ENCODE data around the gene TAGLN2.
A peak's percentile ranks its signal among the peaks of the same experiment; 100 is the strongest.

TAGLN2 gene

DNA sequence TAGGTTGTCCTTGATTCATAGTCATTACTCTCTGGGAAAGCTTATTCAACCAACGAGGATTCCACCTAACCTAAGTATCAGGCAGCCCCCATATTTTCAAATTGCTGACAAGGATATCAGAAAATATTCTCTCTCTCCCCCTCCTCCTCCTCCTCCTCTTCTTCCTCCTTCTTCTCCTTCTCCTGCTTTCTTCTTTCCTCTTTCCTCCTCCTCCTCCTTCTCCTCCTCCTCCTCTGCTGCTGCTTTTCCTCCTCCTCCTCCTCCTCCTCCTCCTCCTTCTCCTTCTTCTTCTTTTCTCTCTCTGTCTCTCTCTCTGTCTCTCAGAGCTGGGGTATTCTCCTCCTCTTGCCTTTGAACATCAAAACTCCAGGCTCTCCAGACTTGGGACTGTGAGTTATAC, 22.6 kb upstream of the TAGLN2 start:
- no peak for DNase-seq

DNA sequence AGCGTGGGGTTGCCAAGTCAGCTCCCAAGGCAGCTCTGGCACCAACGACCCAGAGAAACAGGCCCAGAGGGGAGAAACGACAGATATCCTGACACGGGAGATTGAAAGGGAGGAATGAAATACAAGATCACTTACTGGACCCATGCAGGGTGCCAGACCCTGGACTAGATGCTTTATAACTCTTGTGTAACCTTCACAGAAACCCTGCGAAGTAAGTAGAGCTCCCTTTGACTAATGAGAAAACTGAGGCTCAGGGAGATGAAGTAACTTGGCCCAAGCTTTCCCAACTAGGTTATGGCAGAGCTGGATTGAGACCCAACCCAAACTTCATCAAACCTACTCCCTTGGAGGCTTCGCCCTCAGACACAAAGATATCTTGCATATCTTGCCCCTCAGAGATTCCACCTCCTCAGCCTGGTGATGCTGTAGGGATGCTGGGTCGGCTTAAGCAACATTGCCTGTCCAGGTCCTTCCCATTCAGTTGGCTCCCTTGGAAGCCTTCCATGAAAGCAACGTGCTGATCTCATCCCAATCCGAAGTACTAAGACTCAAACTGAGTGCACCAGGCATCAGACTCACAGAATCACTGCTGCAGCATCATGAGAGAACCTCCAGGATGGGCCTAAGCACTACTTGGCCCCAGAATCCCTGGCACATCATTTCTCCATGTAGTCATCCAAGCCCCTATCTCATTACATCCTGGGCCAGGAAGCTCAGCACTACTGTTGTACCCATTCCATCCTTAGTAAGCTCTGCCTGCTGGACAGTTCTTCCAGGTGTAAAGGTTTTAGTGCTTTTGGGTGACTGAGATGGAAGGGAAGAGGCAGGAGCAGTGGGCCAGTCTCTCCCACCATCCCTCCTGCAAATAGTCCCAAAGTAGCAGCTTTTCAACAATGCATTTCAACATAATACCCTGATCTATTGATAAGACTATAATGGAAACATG, 21.2 kb upstream of the TAGLN2 start:
- DNase-seq = no peak

DNA sequence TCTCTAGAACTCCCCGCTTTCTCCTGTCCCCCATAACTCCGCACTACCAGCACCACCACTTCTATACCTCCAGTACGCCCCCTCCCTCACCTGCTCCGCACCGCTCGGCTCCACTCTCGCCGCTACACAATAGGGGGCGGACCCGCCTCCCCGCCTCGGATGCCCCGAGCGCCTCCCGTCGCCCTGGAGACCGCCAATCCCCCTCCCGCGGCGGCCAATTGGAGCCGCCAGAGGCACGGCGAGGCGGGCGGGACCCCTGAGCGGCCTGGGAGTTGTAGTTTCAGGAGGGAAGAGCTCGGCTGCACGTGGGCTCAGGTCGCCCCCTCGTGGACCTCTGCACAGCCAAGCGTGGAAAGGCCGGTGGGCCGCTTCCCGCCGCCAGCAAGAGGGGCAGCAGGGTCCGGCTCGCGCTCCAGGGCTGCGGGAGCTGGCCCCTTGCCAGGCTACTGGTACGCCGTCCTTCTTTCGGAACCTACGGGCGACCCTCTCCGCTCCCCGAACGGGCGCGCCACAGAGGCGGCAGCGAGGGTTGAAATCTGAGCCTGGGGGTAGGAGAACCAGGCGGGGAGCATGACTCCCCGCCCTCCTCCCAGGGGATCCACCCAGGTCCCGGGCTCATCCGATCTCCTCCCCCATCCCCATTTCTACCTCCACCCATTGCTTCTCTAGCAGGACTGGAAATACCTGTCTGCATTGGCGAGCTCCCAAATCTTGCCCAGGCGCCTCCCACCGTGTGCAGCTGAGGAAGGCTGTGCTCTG, 20.4 kb upstream of the TAGLN2 start, which contains the start of gene IGSF9:
TSS of gene IGSF9 (minus strand) at position 131 of the 759 bp plus-strand sequence. CDS start 2,159 bp downstream, outside the sequence.
- peak; percentile 92 for DNase-seq

DNA sequence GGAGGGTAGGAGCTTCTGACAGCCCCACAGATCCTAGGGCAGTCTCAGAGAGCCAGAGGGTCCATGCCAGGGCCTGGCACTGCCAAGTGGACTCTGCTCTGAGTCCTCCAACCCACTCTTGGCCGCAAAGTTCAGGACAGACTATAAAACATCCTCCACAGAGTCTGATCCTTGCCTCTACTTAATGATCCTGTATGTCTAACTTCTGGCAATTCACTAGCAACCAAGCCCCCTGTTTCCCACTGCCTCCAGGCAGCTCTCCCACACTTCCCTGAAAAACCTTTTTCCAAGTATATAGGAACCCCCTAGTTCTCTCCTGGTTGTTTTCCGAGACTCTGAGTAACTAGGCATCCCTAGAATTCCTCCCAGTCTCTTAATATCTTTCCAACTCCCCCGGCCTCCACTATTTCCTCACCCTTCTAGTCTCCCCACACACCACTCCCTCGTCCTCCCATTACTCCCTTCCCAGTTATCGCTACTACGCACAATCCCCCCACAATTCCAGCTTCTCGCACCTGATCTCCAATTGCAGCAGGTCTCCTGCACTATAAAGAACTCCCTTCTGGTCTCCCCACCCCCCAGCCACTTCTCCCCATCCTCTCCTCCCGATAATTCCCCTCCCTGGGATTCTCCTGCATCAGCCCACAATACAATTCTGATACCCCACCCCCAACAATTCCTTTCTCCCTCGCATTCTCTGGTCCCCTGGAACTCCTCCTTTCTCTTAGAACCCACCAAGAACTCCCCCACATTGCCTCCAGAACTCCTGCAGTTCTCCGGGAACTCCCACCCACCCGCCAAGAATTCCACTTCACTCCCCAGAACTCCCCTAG, 19.5 kb upstream of the TAGLN2 start:
- no peak for DNase-seq

DNA sequence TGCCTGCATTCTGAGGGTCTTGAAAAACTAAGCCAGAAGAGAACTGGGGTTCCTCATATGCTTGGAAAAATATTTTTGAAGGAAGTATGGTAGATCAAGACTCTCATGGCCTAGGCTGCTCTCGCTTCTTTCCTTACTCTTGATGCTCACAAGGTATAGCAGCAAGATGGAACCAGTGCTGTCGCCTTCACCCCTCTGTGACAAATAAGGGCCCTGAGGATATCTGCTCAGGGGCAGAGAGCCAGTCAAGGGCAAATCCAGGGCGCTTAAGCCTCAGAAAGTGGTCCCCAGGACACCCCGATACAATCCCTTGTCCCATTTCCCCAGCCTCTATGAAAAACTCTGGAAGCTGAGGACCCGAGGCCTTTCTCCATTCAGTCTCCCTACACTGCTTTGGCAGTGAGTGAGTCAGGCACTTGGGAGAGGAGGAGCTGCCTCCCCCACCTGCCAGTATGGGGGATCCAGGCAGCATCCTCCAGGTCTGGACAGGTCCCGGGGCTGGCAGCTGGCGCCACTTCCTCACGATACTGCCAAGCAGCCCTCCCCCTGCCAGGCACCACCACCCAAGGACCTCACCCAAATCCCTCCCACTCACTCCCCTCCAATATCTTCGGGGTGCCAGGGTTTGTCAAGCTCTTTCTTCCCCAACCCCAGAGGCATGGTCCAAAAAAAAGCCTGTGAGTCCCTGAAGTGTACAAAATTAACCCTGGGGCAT, 18.8 kb upstream of the TAGLN2 start:
- no peak for DNase-seq

DNA sequence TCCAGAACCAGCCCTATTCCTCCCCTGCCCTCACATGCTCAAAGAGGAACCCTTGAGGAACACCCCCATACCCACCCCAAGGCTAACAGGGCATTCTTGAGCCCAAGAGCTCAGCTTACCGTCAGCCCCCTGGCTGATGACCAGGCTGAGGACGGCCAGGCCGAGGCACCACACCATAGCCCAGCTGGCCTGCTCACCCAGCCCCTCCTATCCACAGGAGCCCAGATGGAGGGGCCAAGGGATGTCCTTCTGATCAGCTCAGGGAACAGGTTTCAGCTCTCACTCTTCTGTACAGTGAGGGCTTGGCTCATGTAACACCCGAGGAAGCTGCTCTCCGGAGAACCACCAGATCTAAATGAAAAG, 18.0 kb upstream of the TAGLN2 start:
- DNase-seq = no peak

DNA sequence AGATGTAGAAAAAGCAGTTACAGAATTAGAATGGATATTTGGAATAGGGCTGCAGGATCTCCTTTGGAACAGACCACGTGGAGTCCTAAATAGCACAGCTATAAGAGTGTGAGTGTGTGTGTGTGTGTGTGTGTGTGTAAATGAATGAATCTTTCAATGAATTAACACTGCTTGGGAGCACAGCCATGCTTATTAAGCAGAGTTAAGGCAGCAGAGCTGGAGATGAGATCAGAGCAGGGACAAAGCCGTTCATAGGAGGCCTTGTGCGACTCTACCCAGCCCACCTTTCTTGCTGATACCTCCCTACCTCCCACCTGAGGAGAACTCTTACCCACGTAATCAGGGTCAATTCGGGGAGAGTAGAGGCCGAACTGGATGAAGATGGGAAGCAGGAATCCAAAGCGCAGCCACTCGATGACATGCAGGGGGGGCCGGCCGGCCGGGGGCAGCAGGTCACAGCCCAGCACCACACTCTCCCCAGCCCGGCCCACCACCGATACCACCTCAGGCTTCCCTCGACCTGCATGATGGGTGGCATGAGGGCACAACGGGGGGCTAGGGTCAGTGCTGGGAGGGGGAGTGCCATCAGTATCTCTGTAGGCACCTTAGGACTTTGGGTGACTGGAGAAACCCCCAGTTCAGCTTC, 17.4 kb upstream of the TAGLN2 start:
- no peak for DNase-seq

DNA sequence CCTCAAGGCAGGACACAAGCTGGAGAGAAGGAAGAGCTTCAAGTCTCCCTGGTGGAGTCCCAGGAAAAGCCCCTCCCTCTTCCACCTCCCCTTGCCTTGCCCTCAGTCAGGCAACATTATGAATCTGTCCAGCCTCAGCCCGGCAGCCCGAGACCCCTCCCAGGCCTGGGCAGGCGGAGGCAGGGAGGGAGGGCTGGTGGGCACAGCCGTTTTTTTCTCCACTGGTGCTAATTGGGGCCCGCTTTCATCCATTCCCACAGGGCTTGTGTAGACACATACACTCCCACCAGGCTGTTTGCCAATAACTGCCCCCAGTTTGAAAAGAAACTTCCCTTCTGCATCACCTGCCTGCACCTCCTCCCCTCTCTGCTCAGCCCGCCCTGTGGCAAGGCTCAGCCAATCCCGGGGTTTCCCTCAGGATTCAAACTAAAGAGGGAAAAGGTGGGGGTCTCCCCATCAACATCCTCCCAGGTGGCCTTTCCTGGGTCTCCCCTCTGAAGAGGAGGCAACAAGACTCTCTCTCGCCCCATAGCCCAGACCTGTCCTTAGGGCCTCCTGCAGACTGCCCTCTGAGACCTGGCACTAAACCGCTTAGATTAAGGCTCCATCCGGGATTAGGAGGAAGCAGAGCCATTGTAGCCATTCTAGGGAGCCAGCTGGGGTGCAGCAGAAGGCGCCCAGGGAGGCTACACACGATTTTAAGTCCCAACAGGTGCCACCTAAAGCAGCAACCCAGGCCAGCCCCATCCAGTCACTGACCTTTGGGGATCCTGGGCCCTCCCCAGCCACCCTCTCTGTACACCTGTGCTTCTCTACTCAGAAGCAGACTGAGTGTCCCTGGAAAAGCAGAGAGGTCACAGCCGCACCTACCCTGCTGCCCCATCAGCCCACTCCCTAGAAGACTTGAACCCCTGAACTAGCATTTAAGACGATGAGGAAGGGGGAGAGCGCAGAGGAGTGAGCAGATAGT, 16.6 kb upstream of the TAGLN2 start:
- no peak for DNase-seq

DNA sequence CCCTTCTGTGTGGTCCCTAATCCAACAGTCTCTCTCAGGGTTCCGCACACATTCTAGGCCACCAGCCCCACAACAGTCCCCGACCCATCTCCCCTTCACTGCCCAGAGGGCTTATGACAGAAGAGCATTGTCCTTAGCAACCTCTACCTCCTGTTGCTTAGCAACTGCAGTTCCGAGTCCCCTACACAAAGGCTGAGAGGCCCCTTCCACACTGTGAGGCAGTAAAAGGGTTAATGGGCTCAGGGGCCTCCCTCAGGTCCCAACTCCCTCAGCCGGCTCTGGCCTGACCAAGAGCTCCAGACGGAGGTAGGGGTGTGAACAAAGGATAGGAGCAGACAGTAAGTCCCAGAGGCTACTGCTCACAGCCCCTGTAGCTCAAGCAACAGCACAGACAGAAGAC, 15.8 kb upstream of the TAGLN2 start:
- no peak for DNase-seq

DNA sequence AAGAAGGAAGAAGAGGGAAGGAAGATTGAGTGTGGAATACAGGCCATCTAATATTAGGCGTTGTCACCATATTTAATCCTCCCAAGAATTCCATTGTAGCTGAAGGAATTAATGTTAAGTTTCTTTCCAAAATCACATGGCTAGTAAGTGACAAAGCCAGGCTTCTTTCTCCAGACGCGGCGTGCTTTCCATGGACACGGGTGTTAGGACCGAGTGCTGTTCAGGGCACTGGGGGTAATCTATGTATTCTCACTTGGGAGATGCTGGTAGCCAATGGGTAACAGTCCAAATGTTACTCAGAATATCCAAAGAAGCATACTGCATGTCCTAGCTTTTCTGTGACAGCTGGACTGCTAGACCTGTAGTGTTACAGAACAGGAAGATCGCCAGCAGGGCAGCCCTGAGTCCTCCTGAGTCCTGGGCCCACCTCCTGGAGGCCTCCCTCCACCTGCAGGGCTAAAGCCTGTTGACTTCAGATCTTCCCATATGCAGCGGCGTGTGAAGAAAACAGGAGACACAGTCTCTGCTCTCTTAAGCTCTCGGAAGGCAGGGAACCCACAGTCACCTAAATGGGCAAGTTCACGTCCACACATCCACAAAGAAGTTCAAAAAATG, 14.8 kb upstream of the TAGLN2 start:
- no peak for DNase-seq

DNA sequence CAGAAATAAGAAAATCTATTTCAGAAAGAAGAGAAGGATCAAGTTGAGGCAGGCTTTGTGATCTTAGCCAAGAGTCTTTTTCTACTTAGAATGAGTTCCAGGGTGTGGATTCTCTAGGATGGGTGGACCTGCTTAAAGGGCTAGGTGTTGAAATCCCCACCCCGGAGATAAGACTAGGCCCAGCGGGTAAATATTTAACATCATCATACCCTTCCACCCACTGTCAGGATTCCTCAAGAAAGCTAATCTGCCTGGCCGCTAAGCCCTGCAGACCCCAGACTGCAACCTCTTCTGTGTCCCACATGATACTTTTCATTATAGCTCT, 14.3 kb upstream of the TAGLN2 start:
- no peak for DNase-seq

DNA sequence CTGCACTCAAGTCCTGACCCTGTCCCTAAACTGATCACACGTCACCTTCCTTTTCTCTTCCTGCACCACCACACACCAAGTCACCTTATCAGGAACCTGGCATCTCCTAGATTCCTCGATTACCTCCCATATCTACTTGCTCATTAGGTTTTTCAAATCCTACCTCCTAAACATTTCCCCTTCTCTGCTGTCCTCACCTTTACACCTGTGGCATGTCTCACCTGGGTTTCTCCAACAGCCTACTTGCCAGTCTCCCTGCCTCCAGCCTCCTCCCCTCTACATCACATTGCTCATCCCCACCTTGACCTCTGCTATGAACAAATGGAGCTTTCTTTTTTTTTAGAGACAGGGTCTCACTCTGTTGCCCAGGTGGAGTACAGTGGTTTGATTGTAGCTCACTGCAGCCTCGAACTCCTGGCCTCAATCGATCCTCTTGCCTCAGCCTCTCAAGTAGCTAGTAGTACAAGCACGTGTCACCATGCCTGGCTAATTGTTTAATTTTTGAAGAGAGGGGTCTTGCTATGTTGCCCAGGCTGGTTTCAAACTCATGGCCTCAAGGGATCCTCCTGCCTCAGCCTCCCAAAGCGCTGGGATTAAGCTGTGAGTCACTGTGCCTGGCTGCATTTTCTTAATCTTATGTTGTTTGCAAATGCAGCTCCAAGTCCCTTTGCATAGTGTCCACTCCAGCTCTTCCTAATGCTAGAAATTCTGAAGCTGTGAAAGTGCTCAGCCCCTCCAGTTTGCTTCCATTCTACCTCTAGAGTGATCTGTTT, 13.8 kb upstream of the TAGLN2 start:
- no peak for DNase-seq

DNA sequence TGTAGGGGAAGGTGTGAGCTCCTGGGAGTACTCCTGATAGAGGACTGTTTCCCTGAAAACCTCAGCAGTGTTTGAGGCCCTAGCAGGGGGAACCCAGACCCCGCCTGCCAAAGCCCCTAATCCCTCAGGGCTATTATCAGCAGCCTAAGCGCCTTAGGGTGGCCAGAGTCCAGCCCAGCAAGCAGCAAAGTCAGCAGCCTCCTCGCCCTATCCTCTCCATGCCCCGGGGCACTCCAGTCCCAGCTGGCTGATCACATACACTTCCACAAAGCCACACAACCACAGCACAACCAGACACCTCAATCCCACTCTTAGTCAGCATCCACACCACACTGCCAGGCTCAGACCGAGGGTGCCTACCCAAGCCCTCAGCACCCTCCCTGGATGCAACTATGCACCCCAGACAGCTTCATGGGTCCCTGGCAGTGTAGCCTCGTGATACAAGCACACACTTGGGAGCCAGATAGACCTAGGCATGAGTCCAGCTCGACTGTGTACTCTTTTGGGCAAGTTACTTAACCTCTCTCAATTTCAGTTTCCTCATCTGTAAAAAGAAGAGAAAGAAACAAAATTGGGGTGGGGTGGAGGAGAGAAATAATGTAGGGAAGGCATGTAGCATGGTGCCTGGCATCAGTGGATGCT, 13.0 kb upstream of the TAGLN2 start:
- peak; percentile 8 for DNase-seq

DNA sequence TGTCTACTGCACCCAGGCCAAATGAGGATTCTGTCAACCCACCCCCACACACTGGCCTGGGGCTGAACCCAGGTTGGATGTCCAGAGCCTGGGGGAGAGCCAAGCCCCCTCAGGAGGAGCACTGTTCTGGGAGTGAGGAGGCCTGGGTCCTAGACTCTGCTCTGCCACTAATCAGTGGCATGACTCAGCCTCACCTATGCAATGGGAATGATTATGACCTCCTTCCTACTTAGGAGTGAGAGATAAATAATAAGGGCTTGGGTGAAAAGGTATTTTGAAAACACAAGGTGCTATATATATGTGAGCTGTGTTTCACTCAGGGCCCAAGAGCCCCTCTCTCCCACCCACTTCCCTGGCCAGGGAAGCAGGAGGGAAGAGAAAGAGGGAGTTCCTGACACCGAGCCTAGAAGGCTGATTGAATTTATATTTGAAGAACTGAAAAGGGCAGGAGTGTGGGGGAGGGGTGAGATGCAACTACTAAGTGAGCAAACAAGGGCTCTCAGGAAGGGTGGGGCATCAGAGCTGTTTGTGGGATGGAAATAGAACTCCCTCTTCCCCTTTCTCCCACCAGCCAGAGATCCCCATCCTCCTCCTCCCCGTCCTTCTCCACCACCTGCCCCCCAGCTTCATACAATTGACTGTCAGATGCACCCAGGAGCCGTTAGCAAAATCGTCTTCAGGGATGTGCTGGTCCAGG, 11.9 kb upstream of the TAGLN2 start:
- peak; percentile 17 for DNase-seq

DNA sequence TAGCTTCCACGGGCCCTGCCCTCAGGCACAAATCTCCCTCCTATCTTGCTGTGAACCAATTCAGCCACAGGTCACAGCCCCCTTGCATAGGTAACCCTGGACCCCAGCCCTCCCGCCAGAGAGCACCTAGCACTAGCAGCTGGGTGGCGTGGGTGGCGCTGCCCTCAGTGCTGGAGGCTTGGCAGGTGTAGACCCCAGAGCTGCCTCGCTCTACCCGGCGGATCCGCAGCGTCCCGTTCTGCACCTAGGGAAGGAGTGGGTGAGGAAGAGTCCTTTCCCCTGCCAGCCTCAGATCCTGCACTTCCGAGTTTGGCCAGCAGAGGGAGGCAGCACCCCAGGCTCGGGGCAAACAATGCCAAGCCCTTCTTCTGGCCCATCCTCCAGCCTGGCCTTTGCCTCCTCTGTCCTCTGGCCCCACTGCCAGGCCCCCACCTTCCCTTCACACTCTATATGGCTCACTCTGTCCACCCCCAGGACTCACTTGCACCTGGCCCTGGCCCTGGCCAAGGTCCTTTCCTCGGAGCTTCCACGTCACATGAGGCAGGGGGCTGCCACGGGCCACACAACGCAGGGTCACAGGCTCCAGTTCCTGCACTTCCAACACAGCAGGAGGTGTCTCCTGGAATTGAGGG, 11.1 kb upstream of the TAGLN2 start:
- peak; percentile 70 for DNase-seq

DNA sequence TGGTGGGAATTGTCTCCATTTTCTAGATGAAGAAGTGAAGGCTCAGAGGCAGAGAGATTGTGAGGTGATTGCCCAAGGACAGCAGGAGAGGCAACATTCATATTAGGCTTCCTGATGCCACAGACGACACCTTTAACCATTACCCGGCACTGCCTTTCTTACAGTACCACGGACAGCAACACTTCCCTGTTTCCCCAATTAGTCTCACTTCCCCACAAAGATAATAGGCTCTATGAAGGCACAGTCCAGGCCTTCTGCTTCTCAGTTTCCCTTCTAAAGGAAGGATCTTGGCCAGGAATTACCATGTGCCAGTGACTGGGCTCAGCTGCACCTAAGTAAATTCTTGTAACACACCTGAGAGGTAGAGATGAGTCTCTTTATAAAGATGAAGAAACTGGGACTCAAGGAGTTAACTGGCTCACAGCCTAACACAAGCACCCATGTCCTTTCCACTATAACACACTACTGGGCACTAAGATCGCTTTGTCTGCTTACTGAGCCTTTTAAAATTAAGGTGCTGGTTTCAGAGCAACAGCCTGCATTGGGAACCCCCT, 10.5 kb upstream of the TAGLN2 start:
- no peak for DNase-seq

DNA sequence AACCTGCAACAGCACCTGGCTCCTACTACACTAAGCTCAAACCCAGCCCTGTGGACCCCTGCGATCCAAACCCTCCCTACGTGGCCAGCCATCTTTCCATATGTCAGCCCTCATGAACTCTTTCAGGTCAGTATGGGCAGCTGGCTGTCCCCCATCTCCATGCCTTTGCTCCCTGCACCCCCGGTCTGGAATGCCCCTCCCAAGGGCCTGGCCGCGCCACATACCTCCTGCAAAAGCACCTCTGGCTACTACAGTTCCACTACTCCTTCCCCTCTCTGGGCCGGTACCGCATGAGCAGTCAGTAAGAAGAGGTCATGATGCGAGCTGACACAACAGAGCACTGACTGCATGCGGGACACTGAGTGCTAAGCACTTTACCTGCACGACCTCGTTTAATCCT, 10.0 kb upstream of the TAGLN2 start:
- no peak for DNase-seq
